Measurements from ENCODE around the gene RPRD1B. TPM values are rescaled to one million over a fixed set of nuclear protein-coding genes. Genes with fewer than 3 reads are reported as not detected.
A peak's percentile ranks its signal among the peaks of the same experiment; 100 is the strongest.

Gene RPRD1B
- total and polyA plus RNA-seq, 4 donors, result 5.8 to 34.3 (median 29.4) TPM

DNA sequence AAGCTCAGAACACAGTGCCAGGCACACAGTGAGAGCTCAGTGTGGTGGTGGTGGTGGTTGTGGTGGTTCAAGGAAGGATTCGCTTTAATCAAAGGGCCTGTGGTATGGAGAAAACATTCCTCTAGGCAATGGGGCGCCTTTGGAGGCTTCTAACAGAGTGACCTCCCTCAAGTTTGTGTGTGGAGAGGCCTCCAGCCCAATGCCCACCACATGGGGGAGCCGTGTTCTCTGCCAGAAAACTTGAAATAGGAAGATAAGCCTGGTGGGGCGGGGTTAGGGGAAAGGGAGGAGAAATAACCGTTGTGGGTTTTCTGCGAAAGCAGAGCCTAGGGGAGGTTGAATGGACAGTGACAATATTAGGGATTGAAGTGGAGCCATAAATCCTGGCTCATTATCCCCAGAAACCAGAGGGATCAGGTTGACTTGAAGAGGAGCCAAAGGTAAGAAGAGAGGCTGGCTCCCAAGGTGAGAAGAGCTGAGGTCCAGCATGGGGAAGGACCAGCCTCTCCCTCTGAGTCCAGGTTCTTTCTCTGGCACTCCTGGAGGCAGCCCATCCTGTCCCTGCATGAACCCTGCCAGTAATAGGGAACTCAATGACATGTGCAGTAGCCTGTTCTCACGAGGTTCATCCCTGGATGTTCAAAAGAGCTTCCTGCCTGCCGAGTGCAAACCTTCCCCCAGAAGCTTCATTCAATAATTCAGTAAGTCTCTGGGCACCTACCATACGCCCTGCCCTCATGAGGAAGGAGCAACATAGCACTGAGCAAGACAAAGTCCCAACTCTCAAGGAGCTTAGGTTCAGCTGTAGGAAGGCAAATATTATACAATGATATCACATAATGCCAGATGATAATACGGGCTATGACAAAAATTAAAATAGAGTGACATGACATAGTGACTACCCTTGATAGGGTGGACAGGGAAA, 80.1 kb downstream of the RPRD1B start:
- peaks cover 0 to 9% (median 0%) of the 10 kb centered on the region in 4 donors for H3K4me1 ChIP-seq (ENCODE audit: control insufficient read depth in 4 of 4, insufficient read depth in 4 of 4, low read length in 3 of 4)
- no peak overlapping the region for H3K4me3 ChIP-seq (ENCODE audit: low read depth in 1 of 3, low read length in 3 of 3)
- TF ChIP-seq RAD21 (IDR thresholded peaks at IDR 0.05) (peak; percentile 65 to 70), RXRA (IDR thresholded peaks at IDR 0.05) (no peak)
- TF ChIP-seq, protein P1, sequence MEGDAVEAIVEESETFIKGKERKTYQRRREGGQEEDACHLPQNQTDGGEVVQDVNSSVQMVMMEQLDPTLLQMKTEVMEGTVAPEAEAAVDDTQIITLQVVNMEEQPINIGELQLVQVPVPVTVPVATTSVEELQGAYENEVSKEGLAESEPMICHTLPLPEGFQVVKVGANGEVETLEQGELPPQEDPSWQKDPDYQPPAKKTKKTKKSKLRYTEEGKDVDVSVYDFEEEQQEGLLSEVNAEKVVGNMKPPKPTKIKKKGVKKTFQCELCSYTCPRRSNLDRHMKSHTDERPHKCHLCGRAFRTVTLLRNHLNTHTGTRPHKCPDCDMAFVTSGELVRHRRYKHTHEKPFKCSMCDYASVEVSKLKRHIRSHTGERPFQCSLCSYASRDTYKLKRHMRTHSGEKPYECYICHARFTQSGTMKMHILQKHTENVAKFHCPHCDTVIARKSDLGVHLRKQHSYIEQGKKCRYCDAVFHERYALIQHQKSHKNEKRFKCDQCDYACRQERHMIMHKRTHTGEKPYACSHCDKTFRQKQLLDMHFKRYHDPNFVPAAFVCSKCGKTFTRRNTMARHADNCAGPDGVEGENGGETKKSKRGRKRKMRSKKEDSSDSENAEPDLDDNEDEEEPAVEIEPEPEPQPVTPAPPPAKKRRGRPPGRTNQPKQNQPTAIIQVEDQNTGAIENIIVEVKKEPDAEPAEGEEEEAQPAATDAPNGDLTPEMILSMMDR (IDR thresholded peaks at IDR 0.05; ENCODE audit: low read depth, low read length, missing input control), result peak; percentile 18
- no peaks in the 10 kb centered on the region for H3K27me3 ChIP-seq (ENCODE audit: control insufficient read depth in 4 of 4, insufficient read depth in 4 of 4, low read length in 3 of 4)
- no peaks in the 10 kb centered on the region for H3K9me3 ChIP-seq (ENCODE audit: control insufficient read depth in 4 of 4, low read length in 3 of 4)
- H3K36me3 ChIP-seq (ENCODE audit: control insufficient read depth in 4 of 4, insufficient read depth in 3 of 4, low read depth in 1 of 4, low read length in 3 of 4), result no peaks in the 10 kb centered on the region
- no peak overlapping the region for H3K9ac ChIP-seq (ENCODE audit: low read depth in 1 of 2, low read length in 2 of 2)
- WGBS, result 62% methylated on average over 10 of the region's 10 CpGs
- peak; percentile 85 for DNase-seq (ENCODE audit: low spot score)
- H3K27ac ChIP-seq (ENCODE audit: low read depth in 1 of 2, low read length in 2 of 2), result no peak overlapping the region

DNA sequence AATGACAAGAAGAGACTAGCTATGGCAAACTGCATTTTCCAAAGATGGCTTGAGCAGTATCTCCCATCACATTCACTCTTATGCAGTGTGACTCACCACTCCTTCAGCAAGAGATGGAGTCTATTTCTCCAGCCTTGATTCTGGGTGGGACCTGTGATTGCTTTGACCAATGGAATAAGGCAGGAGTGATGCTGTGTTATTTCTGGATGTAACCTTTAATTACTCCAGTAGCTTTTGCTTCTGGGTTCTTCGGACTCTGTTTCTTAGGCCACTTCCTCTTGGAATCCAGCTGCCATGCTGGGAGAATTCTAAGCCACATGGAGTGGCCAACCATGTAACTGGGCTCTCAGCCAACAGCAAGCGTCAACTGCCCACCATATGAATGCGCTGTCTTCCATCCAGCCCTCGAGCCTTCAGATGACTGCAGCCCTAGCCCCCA, 80.8 kb downstream of the RPRD1B start:
- TF ChIP-seq YY1 (IDR thresholded peaks at IDR 0.05) (no peak), EGR1 (IDR thresholded peaks at IDR 0.05; ENCODE audit: low read depth in 2 of 2) (no peak), MAX (IDR thresholded peaks at IDR 0.05) (no peak), HNF4A (conservative IDR thresholded peaks at IDR 0.05) (no peak), HNF4G (IDR thresholded peaks at IDR 0.05) (no peak), ATF3 (IDR thresholded peaks at IDR 0.05) (no peak), JUND (IDR thresholded peaks at IDR 0.05) (no peak), FOXA2 (IDR thresholded peaks at IDR 0.05) (no peak), RXRA (IDR thresholded peaks at IDR 0.05) (no peak), TAF1 (conservative IDR thresholded peaks at IDR 0.05) (no peak), SP1 (IDR thresholded peaks at IDR 0.05) (no peak), ZBTB33 (IDR thresholded peaks at IDR 0.05) (no peak), FOXA1 (IDR thresholded peaks at IDR 0.05) (no peak), NR2F2 (IDR thresholded peaks at IDR 0.05) (no peak), RAD21 (IDR thresholded peaks at IDR 0.05) (no peak), GABPA (IDR thresholded peaks at IDR 0.05 in 1 of 2, conservative IDR thresholded peaks at IDR 0.05 in 1 of 2) (no peak)
- TF ChIP-seq, protein P2, sequence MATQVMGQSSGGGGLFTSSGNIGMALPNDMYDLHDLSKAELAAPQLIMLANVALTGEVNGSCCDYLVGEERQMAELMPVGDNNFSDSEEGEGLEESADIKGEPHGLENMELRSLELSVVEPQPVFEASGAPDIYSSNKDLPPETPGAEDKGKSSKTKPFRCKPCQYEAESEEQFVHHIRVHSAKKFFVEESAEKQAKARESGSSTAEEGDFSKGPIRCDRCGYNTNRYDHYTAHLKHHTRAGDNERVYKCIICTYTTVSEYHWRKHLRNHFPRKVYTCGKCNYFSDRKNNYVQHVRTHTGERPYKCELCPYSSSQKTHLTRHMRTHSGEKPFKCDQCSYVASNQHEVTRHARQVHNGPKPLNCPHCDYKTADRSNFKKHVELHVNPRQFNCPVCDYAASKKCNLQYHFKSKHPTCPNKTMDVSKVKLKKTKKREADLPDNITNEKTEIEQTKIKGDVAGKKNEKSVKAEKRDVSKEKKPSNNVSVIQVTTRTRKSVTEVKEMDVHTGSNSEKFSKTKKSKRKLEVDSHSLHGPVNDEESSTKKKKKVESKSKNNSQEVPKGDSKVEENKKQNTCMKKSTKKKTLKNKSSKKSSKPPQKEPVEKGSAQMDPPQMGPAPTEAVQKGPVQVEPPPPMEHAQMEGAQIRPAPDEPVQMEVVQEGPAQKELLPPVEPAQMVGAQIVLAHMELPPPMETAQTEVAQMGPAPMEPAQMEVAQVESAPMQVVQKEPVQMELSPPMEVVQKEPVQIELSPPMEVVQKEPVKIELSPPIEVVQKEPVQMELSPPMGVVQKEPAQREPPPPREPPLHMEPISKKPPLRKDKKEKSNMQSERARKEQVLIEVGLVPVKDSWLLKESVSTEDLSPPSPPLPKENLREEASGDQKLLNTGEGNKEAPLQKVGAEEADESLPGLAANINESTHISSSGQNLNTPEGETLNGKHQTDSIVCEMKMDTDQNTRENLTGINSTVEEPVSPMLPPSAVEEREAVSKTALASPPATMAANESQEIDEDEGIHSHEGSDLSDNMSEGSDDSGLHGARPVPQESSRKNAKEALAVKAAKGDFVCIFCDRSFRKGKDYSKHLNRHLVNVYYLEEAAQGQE (IDR thresholded peaks at IDR 0.05), result no peak
- TF ChIP-seq, protein P1 (IDR thresholded peaks at IDR 0.05; ENCODE audit: low read depth, low read length, missing input control), result no peak
- WGBS, result 93% methylated on average over 4 of the region's 4 CpGs
- H3K9ac ChIP-seq (ENCODE audit: low read depth in 1 of 2, low read length in 2 of 2), result no peak overlapping the region
- H3K27ac ChIP-seq (ENCODE audit: low read depth in 1 of 2, low read length in 2 of 2), result no peak overlapping the region
- peaks cover 0 to 9% (median 0%) of the 10 kb centered on the region in 4 donors for H3K4me1 ChIP-seq (ENCODE audit: control insufficient read depth in 4 of 4, insufficient read depth in 4 of 4, low read length in 3 of 4)
- no peaks in the 10 kb centered on the region for H3K36me3 ChIP-seq (ENCODE audit: control insufficient read depth in 4 of 4, insufficient read depth in 3 of 4, low read depth in 1 of 4, low read length in 3 of 4)
- no peak for DNase-seq (ENCODE audit: low spot score)
- H3K9me3 ChIP-seq (ENCODE audit: control insufficient read depth in 4 of 4, low read length in 3 of 4), result no peaks in the 10 kb centered on the region
- no peak overlapping the region for H3K4me3 ChIP-seq (ENCODE audit: low read depth in 1 of 3, low read length in 3 of 3)
- H3K27me3 ChIP-seq (ENCODE audit: control insufficient read depth in 4 of 4, insufficient read depth in 4 of 4, low read length in 3 of 4), result no peaks in the 10 kb centered on the region
